Naive thymus-derived CD4-positive, alpha-beta T cell (primary cell): ENCODE data around the gene SNX24. TPM values are rescaled to one million over a fixed set of nuclear protein-coding genes. Genes with fewer than 3 reads are reported as not detected.

Experiments used
- ATAC-seq: fragments of 150-1000 bp; cut with Tn5 transposase; 2 replicates; pipeline ENCODE4 v1.10.0; 2021; ENCODE audit warnings: mild to moderate bottlenecking, moderate library complexity
- CTCF ChIA-PET: fragments of 350-600 bp; sonication (Branson Sonifier 250); formaldehyde crosslinking; loops from one replicate; lab custom pipeline; 2021; ENCODE audit warnings: antibody characterized with exemption; lab: Charles Lee
- POLR2A ChIA-PET: fragments of 350-600 bp; sonication (Branson Sonifier 250); formaldehyde crosslinking; loops from one replicate; lab custom pipeline; 2021; ENCODE audit warnings: antibody characterized with exemption, inconsistent platforms; lab: Charles Lee
- DNase-seq, 9 donors: peaks; one replicate each; pipeline versions ENCODE4 v3.0.0 to v3.0.0-alpha.2; 2020 to 2022; ENCODE audit warnings: mixed read lengths in 1 of 9
- H3K27ac ChIP-seq: one replicate; pipeline ENCODE4 v1.7.0; 2013; ENCODE audit warnings: mild to moderate bottlenecking, low read depth, low read length, moderate library complexity
- H3K27me3 ChIP-seq, 2 donors: one replicate each; pipeline ENCODE4 v1.7.0; 2013; ENCODE audit warnings: low read length in 2 of 2, mild to moderate bottlenecking in 2 of 2, moderate library complexity in 2 of 2; ENCODE audit not compliant: control insufficient read depth in 2 of 2, insufficient read depth in 2 of 2
- H3K36me3 ChIP-seq, 3 experiments: 1 replicate in 2 of 3; 2 replicates in 1 of 3; pipeline ENCODE4 v1.7.0; 2013; ENCODE audit warnings: low read length in 3 of 3, mild to moderate bottlenecking in 3 of 3, moderate library complexity in 1 of 3; ENCODE audit not compliant: insufficient read depth in 3 of 3, control insufficient read depth in 2 of 3
- H3K4me1 ChIP-seq, 2 donors: one replicate each; pipeline ENCODE4 v1.7.0; 2013; ENCODE audit warnings: low read length in 2 of 2, mild to moderate bottlenecking in 2 of 2, moderate library complexity in 1 of 2; ENCODE audit not compliant: control insufficient read depth in 2 of 2, insufficient read depth in 2 of 2
- H3K4me3 ChIP-seq: 2 replicates; pipeline ENCODE4 v1.7.0; 2013; ENCODE audit warnings: mild to moderate bottlenecking, low read length
- H3K9me3 ChIP-seq, 3 experiments: 1 replicate in 2 of 3; 2 replicates in 1 of 3; pipeline ENCODE4 v1.7.0; 2013; ENCODE audit warnings: low read length in 3 of 3; ENCODE audit not compliant: control insufficient read depth in 2 of 3
- H3K27ac Mint-ChIP-seq, 9 donors: one replicate each; pipeline ENCODE4 v1.8.0; 2020 to 2022; ENCODE audit warnings: mixed read lengths in 9 of 9, mild to moderate bottlenecking in 8 of 9, moderate library complexity in 5 of 9, inconsistent platforms in 2 of 9
- H3K27me3 Mint-ChIP-seq, 5 donors: one replicate each; pipeline ENCODE4 v1.8.0; 2021 to 2022; ENCODE audit warnings: mixed read lengths in 5 of 5, mild to moderate bottlenecking in 1 of 5
- H3K36me3 Mint-ChIP-seq, 5 donors: one replicate each; pipeline ENCODE4 v1.8.0; 2020 to 2022; ENCODE audit warnings: mixed read lengths in 5 of 5, mild to moderate bottlenecking in 3 of 5, inconsistent platforms in 1 of 5
- H3K4me1 Mint-ChIP-seq, 7 donors: one replicate each; pipeline ENCODE4 v1.8.0; 2020 to 2022; ENCODE audit warnings: mixed read lengths in 7 of 7, mild to moderate bottlenecking in 3 of 7, inconsistent platforms in 1 of 7
- H3K4me3 Mint-ChIP-seq, 10 donors: one replicate each; pipeline ENCODE4 v1.8.0; 2020 to 2022; ENCODE audit warnings: mild to moderate bottlenecking in 10 of 10, mixed read lengths in 10 of 10, moderate library complexity in 6 of 10, inconsistent platforms in 2 of 10
- H3K9me3 Mint-ChIP-seq, 11 donors: one replicate each; pipeline ENCODE4 v1.8.0; 2020 to 2022; ENCODE audit warnings: mixed read lengths in 11 of 11, mild to moderate bottlenecking in 4 of 11, inconsistent platforms in 1 of 11, moderate library complexity in 1 of 11
- intact Hi-C, 2 donors: fragments of 100-400 bp; cut with micrococcal nuclease; formaldehyde crosslinking; loops; one replicate each; pipeline ENCODE4 v1.15.1; 2023
- polyA plus RNA-seq, 2 donors: library from polyadenylated mRNA; unstranded; fragments of 300-500 nt; fragmentation: Illumina TruSeq; gene quantifications; one replicate each; pipeline ENCODE4 v1.2.3, GENCODE V29; 2021
- total RNA-seq, 6 experiments: library from RNA in 5 of 6; stranded (reverse) in 5 of 6; gene quantifications; 1 replicate in 5 of 6; 2 replicates in 1 of 6; pipeline ENCODE4 v1.2.3 and lab custom pipeline; 2021 to 2026

Gene SNX24
- total and polyA plus RNA-seq, 7 experiments from 2014 or later: 1.2 to 3.5 (median 2.1) TPM

DNA sequence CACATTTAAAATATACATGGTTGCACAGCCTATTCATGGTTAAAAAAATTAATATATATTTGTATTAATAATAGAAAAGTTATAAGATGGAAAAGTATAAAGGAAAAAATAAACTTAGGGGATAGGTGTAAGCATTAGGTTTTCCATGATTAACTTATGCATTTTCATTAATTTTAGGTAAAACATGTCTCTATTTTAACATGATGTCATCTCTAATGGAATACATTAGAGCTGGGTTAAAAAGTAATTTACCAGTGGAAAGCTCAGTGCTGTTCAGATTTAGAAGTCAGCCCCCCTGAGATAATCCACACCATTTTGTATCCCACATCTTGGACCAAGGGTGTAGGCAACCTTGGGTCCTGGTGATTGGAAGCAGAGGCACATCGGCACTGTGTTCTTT lies 49.7 kb downstream of the SNX24 start:
- no peaks in the 10 kb centered on the region for H3K4me1 ChIP-seq
- no peaks in the 10 kb centered on the region for H3K9me3 ChIP-seq
- no peaks in the 10 kb centered on the region for H3K4me1 Mint-ChIP-seq
- no peak for DNase-seq
- no peak overlapping the region for H3K4me3 ChIP-seq
- H3K27ac ChIP-seq: no peak overlapping the region
- CTCF ChIA-PET: no interaction called here
- no peaks in the 10 kb centered on the region for H3K9me3 Mint-ChIP-seq
- H3K27ac Mint-ChIP-seq: no peak overlapping the region
- H3K27me3 Mint-ChIP-seq: peaks cover 0 to 2% (median 0%) of the 10 kb centered on the region in 5 donors
- peaks cover 0 to 4% of the 10 kb centered on the region in 2 donors for H3K27me3 ChIP-seq
- no peaks in the 10 kb centered on the region for H3K36me3 ChIP-seq
- H3K36me3 Mint-ChIP-seq: no peaks in the 10 kb centered on the region
- POLR2A ChIA-PET: interaction anchor here (0.8 kb wide), 1 partner anchor 616 kb away, joined by 3 read pairs; no protein-coding TSS in a partner anchor
- ATAC-seq: no peak
- intact Hi-C loops: no loop called here
- H3K4me3 Mint-ChIP-seq: no peak overlapping the region

DNA sequence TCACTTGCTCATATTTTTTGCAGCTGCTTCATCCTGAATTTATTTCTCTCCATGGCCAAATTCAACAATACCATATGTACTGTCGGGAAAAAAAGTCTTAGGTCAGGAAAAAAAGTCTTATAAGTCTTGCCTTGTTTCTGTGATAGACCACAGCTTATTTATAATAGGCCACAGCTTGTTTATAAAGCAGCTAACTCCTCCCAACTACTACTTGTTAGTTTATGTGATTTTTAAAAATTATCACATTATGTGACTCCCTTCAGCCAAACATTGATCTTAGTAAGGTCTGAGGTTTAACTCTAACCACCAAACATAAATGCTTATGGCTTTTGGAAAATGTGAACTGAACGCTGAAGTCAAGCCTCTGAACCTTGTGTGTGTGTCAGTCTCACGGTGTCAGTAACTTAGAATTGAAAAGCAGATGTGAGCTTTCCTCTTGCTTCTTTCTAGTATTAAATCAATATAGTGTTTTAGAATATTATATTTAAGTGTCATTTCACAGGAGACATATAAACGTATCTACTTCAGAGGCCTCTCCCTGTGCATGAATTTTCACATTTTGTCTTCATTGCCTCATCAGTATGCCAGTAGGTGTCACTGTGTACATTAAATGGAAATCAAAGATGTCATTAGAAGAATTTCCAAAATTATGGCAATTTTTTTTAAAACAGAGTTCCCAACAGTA lies 51.3 kb downstream of the SNX24 start:
- H3K27me3 ChIP-seq: peaks cover 0 to 4% of the 10 kb centered on the region in 2 donors
- intact Hi-C loops: loop anchor here (1.0 to 2.0 kb wide), 2 partner anchors 714 to 715 kb away; no protein-coding TSS in a partner anchor
- POLR2A ChIA-PET: no interaction called here
- no peaks in the 10 kb centered on the region for H3K36me3 ChIP-seq
- H3K9me3 ChIP-seq: no peaks in the 10 kb centered on the region
- DNase-seq (no peak), ATAC-seq (no peak)
- no peaks in the 10 kb centered on the region for H3K9me3 Mint-ChIP-seq
- no peaks in the 10 kb centered on the region for H3K36me3 Mint-ChIP-seq
- CTCF ChIA-PET: no interaction called here
- H3K4me3 Mint-ChIP-seq: no peak overlapping the region
- no peak overlapping the region for H3K27ac ChIP-seq
- H3K27me3 Mint-ChIP-seq: peaks cover 0 to 2% (median 0%) of the 10 kb centered on the region in 5 donors
- H3K4me1 Mint-ChIP-seq: peaks cover 0 to 3% (median 0%) of the 10 kb centered on the region in 7 donors
- no peak overlapping the region for H3K4me3 ChIP-seq
- H3K27ac Mint-ChIP-seq: no peak overlapping the region
- peaks cover 0 to 3% of the 10 kb centered on the region in 2 donors for H3K4me1 ChIP-seq

DNA sequence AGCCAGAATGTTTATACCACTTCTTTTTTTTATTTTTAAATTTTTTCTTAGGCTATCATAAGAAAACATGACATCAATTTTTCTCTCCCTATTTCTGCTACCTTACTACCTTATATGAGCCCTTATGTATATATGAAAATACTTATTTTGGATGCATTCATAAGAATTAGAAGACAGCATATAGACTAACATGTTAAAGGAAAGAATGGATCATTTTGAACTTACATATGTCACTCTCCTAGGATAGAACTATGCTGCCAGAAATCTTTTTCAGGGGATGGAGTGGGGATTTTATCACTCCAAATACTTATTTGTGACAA lies 51.8 kb downstream of the SNX24 start:
- ATAC-seq: no peak

DNA sequence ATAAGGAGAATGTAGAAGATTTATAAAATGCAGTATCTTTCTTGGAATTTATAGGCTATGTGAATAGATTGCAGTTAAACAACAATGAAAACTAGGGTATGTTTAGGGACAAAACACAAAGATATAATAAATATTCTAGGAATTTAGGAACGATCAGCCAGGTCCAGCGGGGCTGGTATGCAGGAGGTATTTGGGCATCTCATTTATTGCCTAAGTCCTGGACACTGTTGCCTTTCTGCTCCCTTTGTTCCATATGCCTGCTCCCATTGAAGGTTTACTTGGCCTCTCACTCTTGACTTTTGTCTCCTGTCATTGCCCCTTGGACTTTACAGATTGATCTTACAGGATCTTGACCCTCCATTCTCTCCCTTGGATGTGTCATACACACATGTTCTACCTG lies 55.9 kb downstream of the SNX24 start:
- ATAC-seq (no peak), DNase-seq (no peak)
- Histone ChIP-seq H3K9me3 (no peaks in the 10 kb centered on the region), H3K4me1 (peaks cover 3 to 17% of the 10 kb centered on the region in 2 donors), H3K27me3 (no peaks in the 10 kb centered on the region), H3K4me3 (no peak overlapping the region), H3K36me3 (no peaks in the 10 kb centered on the region), H3K27ac (no peak overlapping the region)
- Mint-ChIP-seq H3K4me3 (no peak overlapping the region), H3K4me1 (peaks cover 6 to 16% (median 14%) of the 10 kb centered on the region in 7 donors), H3K27me3 (no peaks in the 10 kb centered on the region), H3K27ac (no peak overlapping the region), H3K36me3 (no peaks in the 10 kb centered on the region), H3K9me3 (no peaks in the 10 kb centered on the region)
- ChIA-PET POLR2A (no interaction called here), CTCF (no interaction called here)
- intact Hi-C loops: loop anchor here in 1 of 2 donors (10.0 kb wide), 1 partner anchor 463 kb away; no protein-coding TSS in a partner anchor

More for the DNA sequence above, 51.8 kb downstream of the SNX24 start:
- POLR2A ChIA-PET: no interaction called here
- H3K27me3 ChIP-seq: peaks cover 0 to 4% of the 10 kb centered on the region in 2 donors
- H3K36me3 ChIP-seq: no peaks in the 10 kb centered on the region
- DNase-seq: no peak
- H3K9me3 ChIP-seq: no peaks in the 10 kb centered on the region
- Mint-ChIP-seq H3K27ac (no peak overlapping the region), H3K4me3 (no peak overlapping the region), H3K27me3 (no peaks in the 10 kb centered on the region), H3K4me1 (peaks cover 2 to 8% (median 5%) of the 10 kb centered on the region in 7 donors), H3K9me3 (no peaks in the 10 kb centered on the region), H3K36me3 (no peaks in the 10 kb centered on the region)
- H3K4me1 ChIP-seq: peaks cover 0 to 8% of the 10 kb centered on the region in 2 donors
- CTCF ChIA-PET: no interaction called here
- H3K27ac ChIP-seq: no peak overlapping the region
- no peak overlapping the region for H3K4me3 ChIP-seq
- intact Hi-C loops: loop anchor here (1.0 to 2.0 kb wide), 2 partner anchors 714 kb away; no protein-coding TSS in a partner anchor

DNA sequence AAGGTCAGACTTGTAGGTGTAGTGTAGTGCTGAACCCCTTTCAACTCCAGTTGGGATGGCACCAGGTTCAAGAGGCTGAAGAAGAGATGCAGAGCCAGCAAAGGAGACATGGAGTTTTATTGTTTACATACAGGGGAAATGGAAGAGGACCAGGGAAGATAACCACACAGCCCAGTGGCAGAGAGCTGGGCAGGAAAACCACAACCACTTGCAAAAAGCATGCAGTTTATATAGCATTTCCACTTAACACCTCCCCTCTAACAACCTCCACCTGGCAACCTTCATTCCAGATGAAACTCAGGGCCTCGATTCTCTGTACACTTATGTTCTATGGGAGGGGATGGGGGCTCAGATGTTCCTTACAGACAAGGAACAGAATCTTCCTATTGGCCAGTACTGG lies 56.9 kb downstream of the SNX24 start:
- peak; percentile 29 for ATAC-seq
- no peak overlapping the region for H3K27ac ChIP-seq
- ChIA-PET POLR2A (no interaction called here), CTCF (no interaction called here)
- no peaks in the 10 kb centered on the region for H3K27me3 ChIP-seq
- Mint-ChIP-seq H3K4me1 (peaks cover 6 to 16% (median 14%) of the 10 kb centered on the region in 7 donors), H3K9me3 (no peaks in the 10 kb centered on the region), H3K36me3 (no peaks in the 10 kb centered on the region), H3K27me3 (no peaks in the 10 kb centered on the region), H3K27ac (no peak overlapping the region), H3K4me3 (no peak overlapping the region)
- H3K9me3 ChIP-seq: no peaks in the 10 kb centered on the region
- intact Hi-C loops: loop anchor here in 1 of 2 donors (10.0 kb wide), 1 partner anchor 463 kb away; no protein-coding TSS in a partner anchor
- no peaks in the 10 kb centered on the region for H3K36me3 ChIP-seq
- no peak for DNase-seq
- H3K4me3 ChIP-seq: no peak overlapping the region
- peaks cover 3 to 17% of the 10 kb centered on the region in 2 donors for H3K4me1 ChIP-seq

DNA sequence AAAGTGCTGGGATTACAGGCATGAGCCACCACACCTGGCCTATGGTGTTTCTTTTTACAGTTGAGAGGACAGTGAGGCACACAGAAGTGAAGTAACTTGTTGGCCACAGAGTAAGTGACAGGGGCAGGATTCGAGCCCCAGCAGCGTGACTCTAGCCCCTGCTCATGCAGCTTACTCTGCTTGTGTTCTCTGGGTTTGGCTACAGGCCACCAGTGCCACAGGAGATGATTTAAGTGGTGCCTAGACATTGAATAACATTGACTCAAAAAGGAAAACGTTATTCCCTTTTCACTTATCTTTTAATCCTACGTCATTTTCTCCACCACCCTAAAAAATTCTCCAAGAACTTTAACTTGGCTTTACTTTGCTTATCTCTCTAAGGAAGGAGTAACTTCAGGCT lies 61.4 kb downstream of the SNX24 start:
- H3K27ac Mint-ChIP-seq: no peak overlapping the region
- intact Hi-C loops: loop anchor here in 1 of 2 donors (10.0 kb wide), 1 partner anchor 458 kb away; no protein-coding TSS in a partner anchor
- H3K4me3 Mint-ChIP-seq: no peak overlapping the region
- Histone ChIP-seq H3K4me1 (peaks cover 3 to 13% of the 10 kb centered on the region in 2 donors), H3K9me3 (no peaks in the 10 kb centered on the region), H3K27ac (no peak overlapping the region), H3K27me3 (no peaks in the 10 kb centered on the region), H3K4me3 (no peak overlapping the region), H3K36me3 (no peaks in the 10 kb centered on the region)
- no peak for DNase-seq
- no peaks in the 10 kb centered on the region for H3K36me3 Mint-ChIP-seq
- H3K4me1 Mint-ChIP-seq: peaks cover 6 to 16% (median 13%) of the 10 kb centered on the region in 7 donors
- H3K9me3 Mint-ChIP-seq: peaks cover 0 to 5% (median 0%) of the 10 kb centered on the region in 11 donors
- no peak for ATAC-seq
- H3K27me3 Mint-ChIP-seq: no peaks in the 10 kb centered on the region
- ChIA-PET POLR2A (no interaction called here), CTCF (no interaction called here)
